ENCODE data around the gene BTBD2. TPM values are rescaled to one million over a fixed set of nuclear protein-coding genes. Genes with fewer than 3 reads are reported as not detected.

BTBD2 gene
- total and polyA plus RNA-seq, 2 of the 13 experiments (the other 11 are each of a cell fraction or from before 2014, with no cell fraction given) = 28.1 to 45.3 TPM

DNA sequence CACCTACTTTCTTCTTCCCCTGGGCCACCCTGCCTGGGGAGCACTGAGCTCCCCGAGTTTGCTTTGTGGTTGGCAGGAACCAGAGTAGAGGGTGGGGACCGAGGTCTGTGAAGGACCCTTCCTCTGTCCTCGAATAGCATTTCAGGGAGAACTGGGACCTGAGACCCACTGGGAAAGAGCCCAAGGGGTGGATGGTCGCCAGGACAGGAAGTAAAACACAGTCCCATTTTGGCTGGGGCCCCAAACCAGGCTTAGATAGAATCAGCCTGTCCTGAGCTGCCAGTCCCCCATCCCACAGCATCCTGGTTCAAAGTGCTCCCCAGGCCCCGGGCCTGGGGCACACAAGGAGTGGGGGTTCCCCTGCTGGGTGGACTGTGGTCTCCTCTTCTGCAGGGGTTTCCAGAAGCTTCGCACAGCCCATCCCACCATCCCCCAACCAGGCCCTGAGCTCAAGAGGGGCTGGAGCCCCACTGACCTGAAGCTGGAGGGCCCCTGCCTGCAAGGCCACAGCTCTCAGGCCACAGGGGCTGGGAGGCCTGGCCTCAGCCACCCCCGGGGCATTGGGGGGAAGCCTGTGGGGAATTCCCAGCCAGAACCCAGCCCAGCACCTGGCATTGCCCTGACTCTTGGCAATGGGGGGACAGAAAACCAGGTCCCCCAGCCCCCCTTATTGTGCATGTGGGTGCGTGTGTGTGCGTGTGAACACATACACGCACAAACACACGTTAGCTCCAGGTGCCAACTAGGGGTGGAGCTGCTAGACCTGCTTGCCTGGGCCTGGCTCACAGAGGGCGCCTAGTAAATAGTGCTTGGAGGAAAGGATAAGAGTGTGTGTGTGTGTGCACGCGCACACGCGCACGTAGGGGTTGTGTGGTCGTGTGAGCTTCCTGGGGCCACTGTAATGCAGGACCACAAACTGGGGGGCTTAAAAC, 36.5 kb upstream of the BTBD2 start (continued):
- TF ChIP-seq, protein P1, sequence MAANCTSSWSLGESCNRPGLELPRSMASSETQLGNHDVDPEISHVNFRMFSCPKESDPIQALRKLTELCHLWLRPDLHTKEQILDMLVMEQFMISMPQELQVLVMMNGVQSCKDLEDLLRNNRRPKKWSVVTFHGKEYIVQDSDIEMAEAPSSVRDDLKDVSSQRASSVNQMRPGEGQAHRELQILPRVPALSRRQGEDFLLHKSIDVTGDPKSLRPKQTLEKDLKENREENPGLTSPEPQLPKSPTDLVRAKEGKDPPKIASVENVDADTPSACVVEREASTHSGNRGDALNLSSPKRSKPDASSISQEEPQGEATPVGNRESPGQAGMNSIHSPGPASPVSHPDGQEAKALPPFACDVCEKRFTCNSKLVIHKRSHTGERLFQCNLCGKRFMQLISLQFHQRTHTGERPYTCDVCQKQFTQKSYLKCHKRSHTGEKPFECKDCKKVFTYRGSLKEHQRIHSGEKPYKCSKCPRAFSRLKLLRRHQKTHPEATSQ (CRISPR knock-in tag; IDR thresholded peaks at IDR 0.05; ENCODE audit: borderline replicate concordance) = no peak
- TF ChIP-seq ZBTB8A (CRISPR knock-in tag; IDR thresholded peaks at IDR 0.05; ENCODE audit: borderline replicate concordance, low read depth) (no peak), SRY (CRISPR knock-in tag; IDR thresholded peaks at IDR 0.05) (peak; percentile 24; the same call in 1 of the 2 replicates), MYC (CRISPR knock-in tag; IDR thresholded peaks at IDR 0.05; ENCODE audit: borderline replicate concordance) (no peak), ZNF263 (CRISPR knock-in tag; IDR thresholded peaks at IDR 0.05) (peak; percentile 72), HMG20B (CRISPR knock-in tag; conservative IDR thresholded peaks at IDR 0.05) (no peak), ZMYM3 (CRISPR knock-in tag; IDR thresholded peaks at IDR 0.05) (no peak; the same call in 1 of the 2 replicates), ZEB1 (IDR thresholded peaks at IDR 0.05; ENCODE audit: insufficient replicate concordance, low read depth) (no peak), HNRNPH1 (optimal IDR thresholded peaks at IDR 0.05; ENCODE audit: low read depth, low read length) (no peak), GATAD2A (CRISPR knock-in tag; IDR thresholded peaks at IDR 0.05) (no peak; the same call in 1 of the 2 replicates), REXO4 (CRISPR knock-in tag; IDR thresholded peaks at IDR 0.05; ENCODE audit: borderline replicate concordance) (no peak), NR2F2 (IDR thresholded peaks at IDR 0.05; ENCODE audit: borderline replicate concordance, low read depth) (no peak), PHF21A (CRISPR knock-in tag; IDR thresholded peaks at IDR 0.05) (peak; percentile 28; the same call in 1 of the 2 replicates), ZFP36L1 (CRISPR knock-in tag; IDR thresholded peaks at IDR 0.05) (peak; percentile 76; the same call in 1 of the 2 replicates), MEIS1 (CRISPR knock-in tag; IDR thresholded peaks at IDR 0.05; ENCODE audit: borderline replicate concordance) (no peak), EED (CRISPR knock-in tag; IDR thresholded peaks at IDR 0.05) (no peak)
- TF ChIP-seq, protein P2, sequence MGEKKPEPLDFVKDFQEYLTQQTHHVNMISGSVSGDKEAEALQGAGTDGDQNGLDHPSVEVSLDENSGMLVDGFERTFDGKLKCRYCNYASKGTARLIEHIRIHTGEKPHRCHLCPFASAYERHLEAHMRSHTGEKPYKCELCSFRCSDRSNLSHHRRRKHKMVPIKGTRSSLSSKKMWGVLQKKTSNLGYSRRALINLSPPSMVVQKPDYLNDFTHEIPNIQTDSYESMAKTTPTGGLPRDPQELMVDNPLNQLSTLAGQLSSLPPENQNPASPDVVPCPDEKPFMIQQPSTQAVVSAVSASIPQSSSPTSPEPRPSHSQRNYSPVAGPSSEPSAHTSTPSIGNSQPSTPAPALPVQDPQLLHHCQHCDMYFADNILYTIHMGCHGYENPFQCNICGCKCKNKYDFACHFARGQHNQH (CRISPR knock-in tag; IDR thresholded peaks at IDR 0.05) = peak; percentile 11
- TF ChIP-seq, protein P3, sequence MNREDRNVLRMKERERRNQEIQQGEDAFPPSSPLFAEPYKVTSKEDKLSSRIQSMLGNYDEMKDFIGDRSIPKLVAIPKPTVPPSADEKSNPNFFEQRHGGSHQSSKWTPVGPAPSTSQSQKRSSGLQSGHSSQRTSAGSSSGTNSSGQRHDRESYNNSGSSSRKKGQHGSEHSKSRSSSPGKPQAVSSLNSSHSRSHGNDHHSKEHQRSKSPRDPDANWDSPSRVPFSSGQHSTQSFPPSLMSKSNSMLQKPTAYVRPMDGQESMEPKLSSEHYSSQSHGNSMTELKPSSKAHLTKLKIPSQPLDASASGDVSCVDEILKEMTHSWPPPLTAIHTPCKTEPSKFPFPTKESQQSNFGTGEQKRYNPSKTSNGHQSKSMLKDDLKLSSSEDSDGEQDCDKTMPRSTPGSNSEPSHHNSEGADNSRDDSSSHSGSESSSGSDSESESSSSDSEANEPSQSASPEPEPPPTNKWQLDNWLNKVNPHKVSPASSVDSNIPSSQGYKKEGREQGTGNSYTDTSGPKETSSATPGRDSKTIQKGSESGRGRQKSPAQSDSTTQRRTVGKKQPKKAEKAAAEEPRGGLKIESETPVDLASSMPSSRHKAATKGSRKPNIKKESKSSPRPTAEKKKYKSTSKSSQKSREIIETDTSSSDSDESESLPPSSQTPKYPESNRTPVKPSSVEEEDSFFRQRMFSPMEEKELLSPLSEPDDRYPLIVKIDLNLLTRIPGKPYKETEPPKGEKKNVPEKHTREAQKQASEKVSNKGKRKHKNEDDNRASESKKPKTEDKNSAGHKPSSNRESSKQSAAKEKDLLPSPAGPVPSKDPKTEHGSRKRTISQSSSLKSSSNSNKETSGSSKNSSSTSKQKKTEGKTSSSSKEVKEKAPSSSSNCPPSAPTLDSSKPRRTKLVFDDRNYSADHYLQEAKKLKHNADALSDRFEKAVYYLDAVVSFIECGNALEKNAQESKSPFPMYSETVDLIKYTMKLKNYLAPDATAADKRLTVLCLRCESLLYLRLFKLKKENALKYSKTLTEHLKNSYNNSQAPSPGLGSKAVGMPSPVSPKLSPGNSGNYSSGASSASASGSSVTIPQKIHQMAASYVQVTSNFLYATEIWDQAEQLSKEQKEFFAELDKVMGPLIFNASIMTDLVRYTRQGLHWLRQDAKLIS (CRISPR knock-in tag; IDR thresholded peaks at IDR 0.05) = no peak
- TF ChIP-seq, protein P4, sequence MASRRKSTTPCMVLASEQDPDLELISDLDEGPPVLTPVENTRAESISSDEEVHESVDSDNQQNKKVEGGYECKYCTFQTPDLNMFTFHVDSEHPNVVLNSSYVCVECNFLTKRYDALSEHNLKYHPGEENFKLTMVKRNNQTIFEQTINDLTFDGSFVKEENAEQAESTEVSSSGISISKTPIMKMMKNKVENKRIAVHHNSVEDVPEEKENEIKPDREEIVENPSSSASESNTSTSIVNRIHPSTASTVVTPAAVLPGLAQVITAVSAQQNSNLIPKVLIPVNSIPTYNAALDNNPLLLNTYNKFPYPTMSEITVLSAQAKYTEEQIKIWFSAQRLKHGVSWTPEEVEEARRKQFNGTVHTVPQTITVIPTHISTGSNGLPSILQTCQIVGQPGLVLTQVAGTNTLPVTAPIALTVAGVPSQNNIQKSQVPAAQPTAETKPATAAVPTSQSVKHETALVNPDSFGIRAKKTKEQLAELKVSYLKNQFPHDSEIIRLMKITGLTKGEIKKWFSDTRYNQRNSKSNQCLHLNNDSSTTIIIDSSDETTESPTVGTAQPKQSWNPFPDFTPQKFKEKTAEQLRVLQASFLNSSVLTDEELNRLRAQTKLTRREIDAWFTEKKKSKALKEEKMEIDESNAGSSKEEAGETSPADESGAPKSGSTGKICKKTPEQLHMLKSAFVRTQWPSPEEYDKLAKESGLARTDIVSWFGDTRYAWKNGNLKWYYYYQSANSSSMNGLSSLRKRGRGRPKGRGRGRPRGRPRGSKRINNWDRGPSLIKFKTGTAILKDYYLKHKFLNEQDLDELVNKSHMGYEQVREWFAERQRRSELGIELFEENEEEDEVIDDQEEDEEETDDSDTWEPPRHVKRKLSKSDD (CRISPR knock-in tag; IDR thresholded peaks at IDR 0.05; ENCODE audit: low read depth) = no peak

Data from HepG2 (cell line).